Measurements from ENCODE around the gene C11orf24. TPM values are rescaled to one million over a fixed set of nuclear protein-coding genes. Genes with fewer than 3 reads are reported as not detected.

C11orf24 gene
- total and polyA plus RNA-seq, 10 of the 15 experiments (the other 5 are each of a cell fraction or from before 2014, with no cell fraction given), result 4.3 to 104 (median 41.4) TPM

- peaks cover 6% of the 10 kb centered on the region for H4K20me1 ChIP-seq (ENCODE audit: control insufficient read depth, insufficient read depth)
- no TSS peak for BruUV-seq (replicated peaks)
- SMC1A ChIA-PET (ENCODE audit: uncharacterized antibody, unreplicated experiment), result no interaction called here
- H3K4me2 ChIP-seq (ENCODE audit: control insufficient read depth, insufficient read depth), result no peak overlapping the region
- in situ Hi-C loops (cut with MboI) (no loop called here), intact Hi-C loops (cut with micrococcal nuclease; ENCODE audit: unreplicated experiment) (no loop called here)
- RAD21 ChIA-PET (ENCODE audit: unreplicated experiment), result no interaction called here
- H3K27ac ChIP-seq (ENCODE audit: control insufficient read depth, insufficient read depth), result no peak overlapping the region
- WGBS (ENCODE audit: insufficient coverage, insufficient replicate concordance, low lambda C conversion rate, missing lambda C conversion rate), result 29% methylated on average over 15 of the region's 15 CpGs
- H3K4me3 ChIP-seq, result no peak overlapping the region
- H3K9ac ChIP-seq (ENCODE audit: control insufficient read depth, insufficient read depth, low read length), result no peak overlapping the region
- FAIRE-seq (no peak), DNase-seq (ENCODE audit: low read depth, low spot score) (no peak), ATAC-seq (no peak)
- no peaks in the 10 kb centered on the region for H3K36me3 ChIP-seq (ENCODE audit: control insufficient read depth in 2 of 2, insufficient read depth in 2 of 2, low read length in 1 of 2)
- CTCF ChIA-PET, result no interaction called here
- no peaks in the 10 kb centered on the region for H3K27me3 ChIP-seq (replicated peaks in 1 of 2; ENCODE audit: control insufficient read depth in 2 of 2, insufficient read depth in 2 of 2, low read length in 1 of 2)
- peaks cover 10% of the 10 kb centered on the region for H3K4me1 ChIP-seq (ENCODE audit: control insufficient read depth, insufficient read depth, low read length)
- H3K9me3 ChIP-seq (replicated peaks; ENCODE audit: control insufficient read depth, insufficient read depth, low read length), result no peaks in the 10 kb centered on the region
- H2AFZ ChIP-seq (ENCODE audit: control insufficient read depth, low read depth, low read length), result no peak overlapping the region
- peaks cover 21% of the 10 kb centered on the region for H3K79me2 ChIP-seq (ENCODE audit: control insufficient read depth, insufficient read depth, low read length)
- TF ChIP-seq ZSCAN29 (IDR thresholded peaks at IDR 0.05) (no peak), MTA2 (IDR thresholded peaks at IDR 0.05; ENCODE audit: low read depth) (no peak), POLR2AphosphoS5 (IDR thresholded peaks at IDR 0.05; ENCODE audit: low read length) (no peak), ZNF384 (IDR thresholded peaks at IDR 0.05; ENCODE audit: borderline replicate concordance, low read depth, low read length) (no peak), E2F8 (IDR thresholded peaks at IDR 0.05; ENCODE audit: low read depth, partially characterized antibody) (no peak), HDAC6 (IDR thresholded peaks at IDR 0.05; ENCODE audit: unreplicated experiment) (no peak), NR2F1 (conservative IDR thresholded peaks at IDR 0.05) (no peak), PAX8 (IDR thresholded peaks at IDR 0.05) (no peak), EP300 (IDR thresholded peaks at IDR 0.05; ENCODE audit: borderline replicate concordance in 1 of 2, control insufficient read depth in 1 of 2, low read depth in 2 of 2, low read length in 2 of 2) (no peak), HCFC1 (IDR thresholded peaks at IDR 0.05; ENCODE audit: low read length) (no peak), ZNF217 (IDR thresholded peaks at IDR 0.05) (no peak), CHD4 (IDR thresholded peaks at IDR 0.05) (no peak), FOXK2 (IDR thresholded peaks at IDR 0.05) (no peak), MXI1 (IDR thresholded peaks at IDR 0.05; ENCODE audit: low read depth, low read length) (no peak), IKZF1 (conservative IDR thresholded peaks at IDR 0.05) (no peak), RB1 (IDR thresholded peaks at IDR 0.05; ENCODE audit: borderline replicate concordance) (no peak), ZNF687 (IDR thresholded peaks at IDR 0.05) (no peak), HDAC2 (IDR thresholded peaks at IDR 0.05) (no peak), EZH2 (IDR thresholded peaks at IDR 0.05; ENCODE audit: borderline replicate concordance, control insufficient read depth, low read depth, low read length) (no peak), NBN (IDR thresholded peaks at IDR 0.05) (no peak)
- POLR2A ChIA-PET, result no interaction called here
Measured at GRCh38 chr11:68215087-68215445, 56.7 kb downstream of the C11orf24 start.
